ENCODE data around the gene SPDEF. TPM values are rescaled to one million over a fixed set of nuclear protein-coding genes. Genes with fewer than 3 reads are reported as not detected.

The SPDEF gene
- 0.69 TPM in 1 of 2 replicates, not detected in the other for total RNA-seq (2014; rRNA removed; shearing (Covaris generic))
- polyA plus RNA-seq (2016; fragmentation: Nextera tagmentation; extraction: Ambion mirVana) = not detected in 2 replicates
- long read RNA-seq = 0 reads

DNA sequence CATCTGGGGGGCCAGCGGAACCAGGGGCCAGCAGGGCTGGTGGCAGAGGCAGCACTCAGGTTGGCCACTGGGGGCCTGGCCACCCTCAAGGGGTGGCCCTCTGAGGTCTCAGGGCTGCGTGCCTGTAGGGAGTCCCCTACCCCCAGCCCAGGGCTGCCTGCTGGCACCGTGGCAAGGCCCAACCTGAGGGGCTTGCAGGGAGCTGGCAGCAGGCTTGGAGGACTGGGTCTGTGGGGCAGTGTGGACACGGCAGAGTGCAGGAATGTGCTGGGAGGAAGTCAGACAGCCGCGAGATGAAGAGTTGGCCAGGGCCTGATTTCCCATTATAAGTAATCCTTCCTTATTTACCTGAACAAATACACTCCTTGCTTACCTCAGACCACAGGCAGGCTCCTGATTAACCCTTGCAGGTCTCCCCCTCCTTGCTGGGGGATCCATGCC is at the start of gene SPDEF:
SPDEF (minus strand) TSS at position 299 of the 441 bp plus-strand sequence. CDS start 11,874 bp downstream, outside the sequence.
- TF ChIP-seq CREB1 (CRISPR knock-in tag; IDR thresholded peaks at IDR 0.05; ENCODE audit: low read depth) = no peak
- no peak for TF ChIP-seq POLR2AphosphoS5 (IDR thresholded peaks at IDR 0.05; ENCODE audit: low read depth)
- TF ChIP-seq EZH2phosphoT487 (IDR thresholded peaks at IDR 0.05; ENCODE audit: unreplicated experiment) = no peak
- TF ChIP-seq, protein P1, sequence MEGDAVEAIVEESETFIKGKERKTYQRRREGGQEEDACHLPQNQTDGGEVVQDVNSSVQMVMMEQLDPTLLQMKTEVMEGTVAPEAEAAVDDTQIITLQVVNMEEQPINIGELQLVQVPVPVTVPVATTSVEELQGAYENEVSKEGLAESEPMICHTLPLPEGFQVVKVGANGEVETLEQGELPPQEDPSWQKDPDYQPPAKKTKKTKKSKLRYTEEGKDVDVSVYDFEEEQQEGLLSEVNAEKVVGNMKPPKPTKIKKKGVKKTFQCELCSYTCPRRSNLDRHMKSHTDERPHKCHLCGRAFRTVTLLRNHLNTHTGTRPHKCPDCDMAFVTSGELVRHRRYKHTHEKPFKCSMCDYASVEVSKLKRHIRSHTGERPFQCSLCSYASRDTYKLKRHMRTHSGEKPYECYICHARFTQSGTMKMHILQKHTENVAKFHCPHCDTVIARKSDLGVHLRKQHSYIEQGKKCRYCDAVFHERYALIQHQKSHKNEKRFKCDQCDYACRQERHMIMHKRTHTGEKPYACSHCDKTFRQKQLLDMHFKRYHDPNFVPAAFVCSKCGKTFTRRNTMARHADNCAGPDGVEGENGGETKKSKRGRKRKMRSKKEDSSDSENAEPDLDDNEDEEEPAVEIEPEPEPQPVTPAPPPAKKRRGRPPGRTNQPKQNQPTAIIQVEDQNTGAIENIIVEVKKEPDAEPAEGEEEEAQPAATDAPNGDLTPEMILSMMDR (conservative IDR thresholded peaks at IDR 0.05; ENCODE audit: low read depth in 2 of 2) = no peak; a peak in 1 of 4 replicates
- TF ChIP-seq EZH2 (IDR thresholded peaks at IDR 0.05; ENCODE audit: low read depth, unreplicated experiment) = no peak
- no peak for TF ChIP-seq ZNF331 (CRISPR knock-in tag; IDR thresholded peaks at IDR 0.05; ENCODE audit: low read depth)
- TF ChIP-seq, protein P2, sequence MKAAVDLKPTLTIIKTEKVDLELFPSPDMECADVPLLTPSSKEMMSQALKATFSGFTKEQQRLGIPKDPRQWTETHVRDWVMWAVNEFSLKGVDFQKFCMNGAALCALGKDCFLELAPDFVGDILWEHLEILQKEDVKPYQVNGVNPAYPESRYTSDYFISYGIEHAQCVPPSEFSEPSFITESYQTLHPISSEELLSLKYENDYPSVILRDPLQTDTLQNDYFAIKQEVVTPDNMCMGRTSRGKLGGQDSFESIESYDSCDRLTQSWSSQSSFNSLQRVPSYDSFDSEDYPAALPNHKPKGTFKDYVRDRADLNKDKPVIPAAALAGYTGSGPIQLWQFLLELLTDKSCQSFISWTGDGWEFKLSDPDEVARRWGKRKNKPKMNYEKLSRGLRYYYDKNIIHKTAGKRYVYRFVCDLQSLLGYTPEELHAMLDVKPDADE (IDR thresholded peaks at IDR 0.05) = no peak
- TF ChIP-seq, protein P3, sequence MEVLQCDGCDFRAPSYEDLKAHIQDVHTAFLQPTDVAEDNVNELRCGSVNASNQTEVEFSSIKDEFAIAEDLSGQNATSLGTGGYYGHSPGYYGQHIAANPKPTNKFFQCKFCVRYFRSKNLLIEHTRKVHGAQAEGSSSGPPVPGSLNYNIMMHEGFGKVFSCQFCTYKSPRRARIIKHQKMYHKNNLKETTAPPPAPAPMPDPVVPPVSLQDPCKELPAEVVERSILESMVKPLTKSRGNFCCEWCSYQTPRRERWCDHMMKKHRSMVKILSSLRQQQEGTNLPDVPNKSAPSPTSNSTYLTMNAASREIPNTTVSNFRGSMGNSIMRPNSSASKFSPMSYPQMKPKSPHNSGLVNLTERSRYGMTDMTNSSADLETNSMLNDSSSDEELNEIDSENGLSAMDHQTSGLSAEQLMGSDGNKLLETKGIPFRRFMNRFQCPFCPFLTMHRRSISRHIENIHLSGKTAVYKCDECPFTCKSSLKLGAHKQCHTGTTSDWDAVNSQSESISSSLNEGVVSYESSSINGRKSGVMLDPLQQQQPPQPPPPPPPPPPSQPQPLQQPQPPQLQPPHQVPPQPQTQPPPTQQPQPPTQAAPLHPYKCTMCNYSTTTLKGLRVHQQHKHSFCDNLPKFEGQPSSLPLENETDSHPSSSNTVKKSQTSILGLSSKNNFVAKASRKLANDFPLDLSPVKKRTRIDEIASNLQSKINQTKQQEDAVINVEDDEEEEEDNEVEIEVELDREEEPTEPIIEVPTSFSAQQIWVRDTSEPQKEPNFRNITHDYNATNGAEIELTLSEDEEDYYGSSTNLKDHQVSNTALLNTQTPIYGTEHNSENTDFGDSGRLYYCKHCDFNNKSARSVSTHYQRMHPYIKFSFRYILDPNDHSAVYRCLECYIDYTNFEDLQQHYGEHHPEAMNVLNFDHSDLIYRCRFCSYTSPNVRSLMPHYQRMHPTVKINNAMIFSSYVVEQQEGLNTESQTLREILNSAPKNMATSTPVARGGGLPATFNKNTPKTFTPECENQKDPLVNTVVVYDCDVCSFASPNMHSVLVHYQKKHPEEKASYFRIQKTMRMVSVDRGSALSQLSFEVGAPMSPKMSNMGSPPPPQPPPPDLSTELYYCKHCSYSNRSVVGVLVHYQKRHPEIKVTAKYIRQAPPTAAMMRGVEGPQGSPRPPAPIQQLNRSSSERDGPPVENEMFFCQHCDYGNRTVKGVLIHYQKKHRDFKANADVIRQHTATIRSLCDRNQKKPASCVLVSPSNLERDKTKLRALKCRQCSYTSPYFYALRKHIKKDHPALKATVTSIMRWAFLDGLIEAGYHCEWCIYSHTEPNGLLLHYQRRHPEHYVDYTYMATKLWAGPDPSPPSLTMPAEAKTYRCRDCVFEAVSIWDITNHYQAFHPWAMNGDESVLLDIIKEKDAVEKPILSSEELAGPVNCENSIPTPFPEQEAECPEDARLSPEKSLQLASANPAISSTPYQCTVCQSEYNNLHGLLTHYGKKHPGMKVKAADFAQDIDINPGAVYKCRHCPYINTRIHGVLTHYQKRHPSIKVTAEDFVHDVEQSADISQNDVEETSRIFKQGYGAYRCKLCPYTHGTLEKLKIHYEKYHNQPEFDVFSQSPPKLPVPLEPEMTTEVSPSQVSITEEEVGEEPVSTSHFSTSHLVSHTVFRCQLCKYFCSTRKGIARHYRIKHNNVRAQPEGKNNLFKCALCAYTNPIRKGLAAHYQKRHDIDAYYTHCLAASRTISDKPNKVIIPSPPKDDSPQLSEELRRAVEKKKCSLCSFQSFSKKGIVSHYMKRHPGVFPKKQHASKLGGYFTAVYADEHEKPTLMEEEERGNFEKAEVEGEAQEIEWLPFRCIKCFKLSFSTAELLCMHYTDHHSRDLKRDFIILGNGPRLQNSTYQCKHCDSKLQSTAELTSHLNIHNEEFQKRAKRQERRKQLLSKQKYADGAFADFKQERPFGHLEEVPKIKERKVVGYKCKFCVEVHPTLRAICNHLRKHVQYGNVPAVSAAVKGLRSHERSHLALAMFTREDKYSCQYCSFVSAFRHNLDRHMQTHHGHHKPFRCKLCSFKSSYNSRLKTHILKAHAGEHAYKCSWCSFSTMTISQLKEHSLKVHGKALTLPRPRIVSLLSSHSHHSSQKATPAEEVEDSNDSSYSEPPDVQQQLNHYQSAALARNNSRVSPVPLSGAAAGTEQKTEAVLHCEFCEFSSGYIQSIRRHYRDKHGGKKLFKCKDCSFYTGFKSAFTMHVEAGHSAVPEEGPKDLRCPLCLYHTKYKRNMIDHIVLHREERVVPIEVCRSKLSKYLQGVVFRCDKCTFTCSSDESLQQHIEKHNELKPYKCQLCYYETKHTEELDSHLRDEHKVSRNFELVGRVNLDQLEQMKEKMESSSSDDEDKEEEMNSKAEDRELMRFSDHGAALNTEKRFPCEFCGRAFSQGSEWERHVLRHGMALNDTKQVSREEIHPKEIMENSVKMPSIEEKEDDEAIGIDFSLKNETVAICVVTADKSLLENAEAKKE (CRISPR knock-in tag; IDR thresholded peaks at IDR 0.05) = no peak
- no peak for TF ChIP-seq STAT1 (IDR thresholded peaks at IDR 0.05; ENCODE audit: unreplicated experiment)
- peaks cover 11% of the 10 kb centered on the region for H3K27me3 Mint-ChIP-seq (ENCODE audit: insufficient read depth, low read depth, poor library complexity)
- ATAC-seq = peak; percentile 49

More for the DNA sequence above, at the start of gene SPDEF:
- Histone ChIP-seq H3K36me3 (ENCODE audit: insufficient read depth) (no peaks in the 10 kb centered on the region), H3K4me3 (no peak within 1 kb of the TSS), H3K27ac (ENCODE audit: low read depth) (no peak within 1 kb of the TSS), H3K4me2 (no peak within 1 kb of the TSS), H3K4me1 (ENCODE audit: insufficient read depth) (peaks cover 7% of the 10 kb centered on the region), H3K27me3 (ENCODE audit: insufficient read depth) (no peaks in the 10 kb centered on the region), H4K20me1 (replicated peaks; ENCODE audit: insufficient read depth) (no peaks in the 10 kb centered on the region), H2AFZ (no peak within 1 kb of the TSS; the same call in 1 of the 2 replicates), H3K9me2 (ENCODE audit: insufficient read depth) (no peaks in the 10 kb centered on the region), H3K79me2 (replicated peaks; ENCODE audit: insufficient read depth) (no peaks in the 10 kb centered on the region), H3F3A (replicated peaks; ENCODE audit: low read depth) (no peaks in the 10 kb centered on the region)
- H3K9me3 Mint-ChIP-seq = no peaks in the 10 kb centered on the region; the same call in 2 of the 3 replicates
- H3K4me1 Mint-ChIP-seq = peaks cover 22% of the 10 kb centered on the region
- no peak within 1 kb of the TSS for H3K4me3 Mint-ChIP-seq
- DNase-seq (ENCODE audit: low spot score) = no peak
- H3K36me3 Mint-ChIP-seq (ENCODE audit: low read depth) = no peaks in the 10 kb centered on the region
- H3K27ac Mint-ChIP-seq = no peak within 1 kb of the TSS
